ENCODE measurements around the gene QRSL1. TPM values are rescaled to one million over a fixed set of nuclear protein-coding genes. Genes with fewer than 3 reads are reported as not detected.

QRSL1 gene
- total RNA-seq, 1 donor from 2014 or later, result 9.8 TPM

DNA sequence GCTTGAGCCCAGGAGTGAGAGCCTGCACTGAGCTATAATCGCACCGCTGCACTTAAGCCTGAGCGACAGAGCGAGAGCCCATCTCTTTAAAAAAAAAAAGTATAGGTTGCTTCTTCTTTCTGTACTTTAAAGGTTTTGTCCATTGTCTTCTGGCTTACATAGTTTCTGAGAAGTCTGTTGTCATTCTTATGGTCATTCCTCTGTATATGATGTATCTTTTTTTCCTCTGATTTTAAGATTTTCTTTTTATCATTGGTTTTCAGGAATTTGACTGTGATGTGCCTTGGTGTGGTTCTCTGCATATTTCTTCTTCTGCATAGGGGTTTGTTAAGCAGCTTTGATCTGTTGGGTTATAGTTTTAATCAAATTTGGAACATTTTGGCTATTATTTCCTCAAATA lies 29.1 kb downstream of the QRSL1 start:
- Histone ChIP-seq H3K9ac (ENCODE audit: low read length) (no peak overlapping the region), H3K4me1 (ENCODE audit: insufficient read depth, low read length) (no peaks in the 10 kb centered on the region), H3K27me3 (ENCODE audit: insufficient read depth, low read length) (no peaks in the 10 kb centered on the region), H3K9me3 (ENCODE audit: insufficient read depth, low read depth, low read length) (no peaks in the 10 kb centered on the region), H4K20me1 (ENCODE audit: insufficient read depth, low read length) (no peaks in the 10 kb centered on the region), H3K4me2 (ENCODE audit: low read length) (no peak overlapping the region), H3K4me3 (ENCODE audit: insufficient read depth, low read depth, low read length) (no peak overlapping the region), H3K36me3 (ENCODE audit: insufficient read depth, low read length) (peaks cover 6% of the 10 kb centered on the region), H3K79me2 (ENCODE audit: insufficient read depth, low read length) (no peaks in the 10 kb centered on the region), H3K27ac (ENCODE audit: low read depth, low read length) (no peak overlapping the region), H2AFZ (ENCODE audit: low read depth, low read length) (no peak overlapping the region)
- H3K27ac Mint-ChIP-seq (ENCODE audit: unreplicated experiment), result no peak overlapping the region
- H3K9me3 Mint-ChIP-seq (ENCODE audit: unreplicated experiment), result peaks cover 11% of the 10 kb centered on the region
- H3K4me3 Mint-ChIP-seq (ENCODE audit: unreplicated experiment), result no peak overlapping the region
- H3K4me1 Mint-ChIP-seq (ENCODE audit: low read depth, unreplicated experiment), result no peaks in the 10 kb centered on the region
- no peaks in the 10 kb centered on the region for H3K27me3 Mint-ChIP-seq (ENCODE audit: low read depth, unreplicated experiment)
- DNase-seq (ENCODE audit: low read depth), result no peak
- H3K36me3 Mint-ChIP-seq (ENCODE audit: low read depth, unreplicated experiment), result peaks cover 33% of the 10 kb centered on the region
- no peak for FAIRE-seq
- no peak for TF ChIP-seq EZH2 (IDR thresholded peaks at IDR 0.05; ENCODE audit: insufficient read depth, low read length)
- TF ChIP-seq, protein P1, sequence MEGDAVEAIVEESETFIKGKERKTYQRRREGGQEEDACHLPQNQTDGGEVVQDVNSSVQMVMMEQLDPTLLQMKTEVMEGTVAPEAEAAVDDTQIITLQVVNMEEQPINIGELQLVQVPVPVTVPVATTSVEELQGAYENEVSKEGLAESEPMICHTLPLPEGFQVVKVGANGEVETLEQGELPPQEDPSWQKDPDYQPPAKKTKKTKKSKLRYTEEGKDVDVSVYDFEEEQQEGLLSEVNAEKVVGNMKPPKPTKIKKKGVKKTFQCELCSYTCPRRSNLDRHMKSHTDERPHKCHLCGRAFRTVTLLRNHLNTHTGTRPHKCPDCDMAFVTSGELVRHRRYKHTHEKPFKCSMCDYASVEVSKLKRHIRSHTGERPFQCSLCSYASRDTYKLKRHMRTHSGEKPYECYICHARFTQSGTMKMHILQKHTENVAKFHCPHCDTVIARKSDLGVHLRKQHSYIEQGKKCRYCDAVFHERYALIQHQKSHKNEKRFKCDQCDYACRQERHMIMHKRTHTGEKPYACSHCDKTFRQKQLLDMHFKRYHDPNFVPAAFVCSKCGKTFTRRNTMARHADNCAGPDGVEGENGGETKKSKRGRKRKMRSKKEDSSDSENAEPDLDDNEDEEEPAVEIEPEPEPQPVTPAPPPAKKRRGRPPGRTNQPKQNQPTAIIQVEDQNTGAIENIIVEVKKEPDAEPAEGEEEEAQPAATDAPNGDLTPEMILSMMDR (IDR thresholded peaks at IDR 0.05; ENCODE audit: insufficient read depth, low read depth, low read length), result no peak

GRCh38 chr6:106659859-106660258 lies 30.5 kb downstream of the QRSL1 start:
- Histone ChIP-seq H3K4me2 (ENCODE audit: low read length) (no peak overlapping the region), H3K9me3 (ENCODE audit: insufficient read depth, low read depth, low read length) (no peaks in the 10 kb centered on the region), H4K20me1 (ENCODE audit: insufficient read depth, low read length) (no peaks in the 10 kb centered on the region), H2AFZ (ENCODE audit: low read depth, low read length) (no peak overlapping the region), H3K36me3 (ENCODE audit: insufficient read depth, low read length) (peaks cover 6% of the 10 kb centered on the region), H3K79me2 (ENCODE audit: insufficient read depth, low read length) (no peaks in the 10 kb centered on the region), H3K9ac (ENCODE audit: low read length) (no peak overlapping the region), H3K4me1 (ENCODE audit: insufficient read depth, low read length) (no peaks in the 10 kb centered on the region), H3K27me3 (ENCODE audit: insufficient read depth, low read length) (no peaks in the 10 kb centered on the region), H3K4me3 (ENCODE audit: insufficient read depth, low read depth, low read length) (no peak overlapping the region), H3K27ac (ENCODE audit: low read depth, low read length) (no peak overlapping the region)
- H3K27me3 Mint-ChIP-seq (ENCODE audit: low read depth, unreplicated experiment), result no peaks in the 10 kb centered on the region
- TF ChIP-seq, protein P1 (IDR thresholded peaks at IDR 0.05; ENCODE audit: insufficient read depth, low read depth, low read length), result no peak
- TF ChIP-seq EZH2 (IDR thresholded peaks at IDR 0.05; ENCODE audit: insufficient read depth, low read length), result no peak
- no peaks in the 10 kb centered on the region for H3K4me1 Mint-ChIP-seq (ENCODE audit: low read depth, unreplicated experiment)
- H3K27ac Mint-ChIP-seq (ENCODE audit: unreplicated experiment), result no peak overlapping the region
- no peak for DNase-seq (ENCODE audit: low read depth)
- peaks cover 11% of the 10 kb centered on the region for H3K9me3 Mint-ChIP-seq (ENCODE audit: unreplicated experiment)
- no peak for FAIRE-seq
- H3K4me3 Mint-ChIP-seq (ENCODE audit: unreplicated experiment), result no peak overlapping the region
- peaks cover 33% of the 10 kb centered on the region for H3K36me3 Mint-ChIP-seq (ENCODE audit: low read depth, unreplicated experiment)

GRCh38 chr6:106662458-106662857 lies 33.1 kb downstream of the QRSL1 start:
- no peak overlapping the region for H3K4me2 ChIP-seq (ENCODE audit: low read length)
- Mint-ChIP-seq H3K9me3 (ENCODE audit: unreplicated experiment) (peaks cover 8% of the 10 kb centered on the region), H3K27me3 (ENCODE audit: low read depth, unreplicated experiment) (no peaks in the 10 kb centered on the region), H3K4me3 (ENCODE audit: unreplicated experiment) (no peak overlapping the region), H3K27ac (ENCODE audit: unreplicated experiment) (no peak overlapping the region), H3K4me1 (ENCODE audit: low read depth, unreplicated experiment) (no peaks in the 10 kb centered on the region), H3K36me3 (ENCODE audit: low read depth, unreplicated experiment) (peaks cover 29% of the 10 kb centered on the region)
- H3K4me1 ChIP-seq (ENCODE audit: insufficient read depth, low read length), result no peaks in the 10 kb centered on the region
- H3K27ac ChIP-seq (ENCODE audit: low read depth, low read length), result no peak overlapping the region
- H3K4me3 ChIP-seq (ENCODE audit: insufficient read depth, low read depth, low read length), result no peak overlapping the region
- no peaks in the 10 kb centered on the region for H3K9me3 ChIP-seq (ENCODE audit: insufficient read depth, low read depth, low read length)
- FAIRE-seq (no peak), DNase-seq (ENCODE audit: low read depth) (no peak)
- H3K36me3 ChIP-seq (ENCODE audit: insufficient read depth, low read length), result peaks cover 6% of the 10 kb centered on the region
- no peaks in the 10 kb centered on the region for H3K79me2 ChIP-seq (ENCODE audit: insufficient read depth, low read length)
- H4K20me1 ChIP-seq (ENCODE audit: insufficient read depth, low read length), result no peaks in the 10 kb centered on the region
- TF ChIP-seq EZH2 (IDR thresholded peaks at IDR 0.05; ENCODE audit: insufficient read depth, low read length), result no peak
- TF ChIP-seq, protein P1 (IDR thresholded peaks at IDR 0.05; ENCODE audit: insufficient read depth, low read depth, low read length), result no peak
- no peak overlapping the region for H3K9ac ChIP-seq (ENCODE audit: low read length)
- no peaks in the 10 kb centered on the region for H3K27me3 ChIP-seq (ENCODE audit: insufficient read depth, low read length)
- no peak overlapping the region for H2AFZ ChIP-seq (ENCODE audit: low read depth, low read length)

Data from astrocyte (in vitro differentiated cells and primary cell).